Adrenal gland (tissue), 5 donors: ENCODE results near the gene TEF.

Experiments used
- CTCF ChIP-seq, 6 experiments: fragments of 450-650 bp in 4 of 6; fragments of 200-600 bp in 2 of 6; sonication (generic) in 1 of 6; IDR thresholded peaks; 1 replicate in 5 of 6; 2 replicates in 1 of 6; pipeline versions ENCODE4 v1.5.1 to v1.8.0; 2016 to 2021; ENCODE audit warnings: antibody characterized with exemption in 6 of 6, mild to moderate bottlenecking in 2 of 6, moderate library complexity in 1 of 6
- POLR2A ChIP-seq, 2 donors: fragments of 450-650 bp; IDR thresholded peaks; one replicate each; pipeline ENCODE4 v1.6.1; 2017; ENCODE audit warnings: antibody characterized with exemption in 2 of 2, mild to moderate bottlenecking in 2 of 2, moderate library complexity in 1 of 2
- donor health status: DM: no; HTN: no; CAD: no.

- TF ChIP-seq CTCF (IDR thresholded peaks at IDR 0.05) (no peak), POLR2A (IDR thresholded peaks at IDR 0.05) (no peak)
Measured at GRCh38 chr22:41353862-41354575, 27.7 kb upstream of the TEF start.
